Fibroblast of villous mesenchyme (primary cell): ENCODE data around the gene PPAN. TPM values are rescaled to one million over a fixed set of nuclear protein-coding genes. Genes with fewer than 3 reads are reported as not detected.

Experiments used
- DNase-seq: peaks from one replicate; pipeline ENCODE4 v3.0.0-alpha.2; 2010; ENCODE audit warnings: low read depth
- H3K4me3 ChIP-seq: 2 replicates; pipeline ENCODE4 v1.5.1; 2011; ENCODE audit warnings: low read depth, mild to moderate bottlenecking, low read length
- small RNA-seq: library from RNA; depleted of rRNA; stranded (forward); fragments of <200 nt; gene quantifications from one replicate; pipeline ENCODE3, GENCODE V24; 2012
- total RNA-seq: library from RNA; depleted of rRNA; stranded (reverse); fragments of >200 nt; gene quantifications from 2 replicates; pipeline ENCODE4 v1.2.3, GENCODE V29; 2012
- TF ChIP-seq, protein P1 (sequence below): IDR thresholded peaks from 2 replicates; pipeline ENCODE4 v1.5.1; 2012; ENCODE audit warnings: low read depth, mild to moderate bottlenecking, low read length; ENCODE audit not compliant: insufficient read depth

The PPAN gene
- total RNA-seq, 1 donor: 28.1 TPM

DNA sequence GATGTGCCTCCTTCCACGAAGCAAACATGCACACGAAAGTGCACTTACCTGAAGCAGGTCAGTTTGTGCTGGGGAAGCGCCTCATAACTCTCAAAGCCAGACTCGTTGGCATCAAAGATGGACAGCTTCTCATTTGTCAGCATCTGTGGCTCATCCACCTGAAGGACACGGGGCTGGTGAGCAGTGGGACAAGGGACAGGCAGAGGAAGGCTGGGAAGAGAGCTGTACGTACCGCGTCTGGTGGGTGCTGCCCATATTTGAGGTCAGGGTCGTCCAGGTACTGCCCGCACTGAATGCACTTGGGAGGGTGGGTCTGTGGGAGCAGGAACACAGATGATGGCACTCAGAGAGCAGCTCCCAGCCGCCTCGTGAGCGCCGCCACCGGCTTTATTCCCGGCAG, 53.4 kb downstream of the PPAN start:
- DNase-seq: no peak
- TF ChIP-seq, protein P1, sequence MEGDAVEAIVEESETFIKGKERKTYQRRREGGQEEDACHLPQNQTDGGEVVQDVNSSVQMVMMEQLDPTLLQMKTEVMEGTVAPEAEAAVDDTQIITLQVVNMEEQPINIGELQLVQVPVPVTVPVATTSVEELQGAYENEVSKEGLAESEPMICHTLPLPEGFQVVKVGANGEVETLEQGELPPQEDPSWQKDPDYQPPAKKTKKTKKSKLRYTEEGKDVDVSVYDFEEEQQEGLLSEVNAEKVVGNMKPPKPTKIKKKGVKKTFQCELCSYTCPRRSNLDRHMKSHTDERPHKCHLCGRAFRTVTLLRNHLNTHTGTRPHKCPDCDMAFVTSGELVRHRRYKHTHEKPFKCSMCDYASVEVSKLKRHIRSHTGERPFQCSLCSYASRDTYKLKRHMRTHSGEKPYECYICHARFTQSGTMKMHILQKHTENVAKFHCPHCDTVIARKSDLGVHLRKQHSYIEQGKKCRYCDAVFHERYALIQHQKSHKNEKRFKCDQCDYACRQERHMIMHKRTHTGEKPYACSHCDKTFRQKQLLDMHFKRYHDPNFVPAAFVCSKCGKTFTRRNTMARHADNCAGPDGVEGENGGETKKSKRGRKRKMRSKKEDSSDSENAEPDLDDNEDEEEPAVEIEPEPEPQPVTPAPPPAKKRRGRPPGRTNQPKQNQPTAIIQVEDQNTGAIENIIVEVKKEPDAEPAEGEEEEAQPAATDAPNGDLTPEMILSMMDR: no peak
- no peak overlapping the region for H3K4me3 ChIP-seq

Small RNA genes within 50 kb of the gene (small RNA-seq; reads per million reads assigned to genes)
- 16.9 reads per million, percentile 92 among the genes with 10 or more reads in this experiment for gene SNORD105
- gene SNORD105B: 200 reads per million, percentile 98 among the genes with 10 or more reads in this experiment

Other genes starting within 250 kb of the PPAN start
- gene OLFM2, start 169.8 kb upstream of the PPAN start, total RNA-seq: 0.43 and 1.3 TPM in 2 replicates
- gene COL5A3, start 95.9 kb upstream of the PPAN start, total RNA-seq: 5.6 and 10.6 TPM in 2 replicates
- not detected in 2 replicates for gene RDH8, start 92.9 kb upstream of the PPAN start, total RNA-seq
- gene SHFL, start 20.0 kb upstream of the PPAN start, total RNA-seq: 24.2 and 25.9 TPM in 2 replicates
- under 0.01 TPM in 1 of 2 replicates, not detected in the other for gene ANGPTL6, start 3.7 kb upstream of the PPAN start, total RNA-seq
- gene P2RY11, start 5.3 kb downstream of the PPAN start, total RNA-seq: 0.43 and 1.9 TPM in 2 replicates
- gene EIF3G, start 13.5 kb downstream of the PPAN start, total RNA-seq: 244 and 264 TPM in 2 replicates
- gene DNMT1, start 88.6 kb downstream of the PPAN start, total RNA-seq: 56.1 and 60.2 TPM in 2 replicates
- gene S1PR2, start 125.0 kb downstream of the PPAN start, total RNA-seq: 33.2 and 35.4 TPM in 2 replicates
- gene MRPL4, start 145.9 kb downstream of the PPAN start, total RNA-seq: 42.3 and 51.5 TPM in 2 replicates
- 75.1 and 244 TPM in 2 replicates for gene ICAM1, start 164.8 kb downstream of the PPAN start, total RNA-seq
- gene ICAM4, start 180.6 kb downstream of the PPAN start, total RNA-seq: 3.2 and 4.7 TPM in 2 replicates
- 5.5 and 11.7 TPM in 2 replicates for gene ICAM5, start 183.6 kb downstream of the PPAN start, total RNA-seq
- 0.32 and 0.43 TPM in 2 replicates for gene ZGLP1, start 203.5 kb downstream of the PPAN start, total RNA-seq
- gene FDX2, start 209.7 kb downstream of the PPAN start, total RNA-seq: 24.2 and 30.3 TPM in 2 replicates
- 10.4 and 11.0 TPM in 2 replicates for gene RAVER1, start 227.2 kb downstream of the PPAN start, total RNA-seq
- gene ICAM3, start 233.3 kb downstream of the PPAN start, total RNA-seq: 4.3 and 7.4 TPM in 2 replicates